Measurements from ENCODE around the gene UBAC1. TPM values are rescaled to one million over a fixed set of nuclear protein-coding genes. Genes with fewer than 3 reads are reported as not detected.

Gene UBAC1
- polyA plus RNA-seq, 1 donor from 2014 or later: 92.3 TPM

- no peaks in the 10 kb centered on the region for H3K9me3 ChIP-seq (ENCODE audit: low read length)
- TF ChIP-seq MXI1 (conservative IDR thresholded peaks at IDR 0.05; ENCODE audit: poor library complexity, severe bottlenecking) (no peak), EP300 (conservative IDR thresholded peaks at IDR 0.05; ENCODE audit: poor library complexity, severe bottlenecking) (no peak)
- no peak overlapping the region for H3K4me3 ChIP-seq (ENCODE audit: low read length)
- H2AFZ ChIP-seq (ENCODE audit: low read depth, low read length): no peak overlapping the region
- H3K27ac ChIP-seq (ENCODE audit: low read length): no peak overlapping the region
- no peaks in the 10 kb centered on the region for H4K20me1 ChIP-seq (ENCODE audit: insufficient read depth)
- H3K79me2 ChIP-seq (replicated peaks; ENCODE audit: insufficient read depth, low read length): no peaks in the 10 kb centered on the region
- no peaks in the 10 kb centered on the region for H3K36me3 ChIP-seq (ENCODE audit: insufficient read depth, low read length)
- H3K9ac ChIP-seq (ENCODE audit: low read length): no peak overlapping the region
- no peaks in the 10 kb centered on the region for H3K9me2 ChIP-seq (ENCODE audit: insufficient read depth, low read length)
- H3F3A ChIP-seq (ENCODE audit: insufficient read depth, low read length, poor library complexity, severe bottlenecking): no peaks in the 10 kb centered on the region
- no peaks in the 10 kb centered on the region for H3K27me3 ChIP-seq (ENCODE audit: insufficient read depth, low read depth, low read length)
- H3K4me2 ChIP-seq (ENCODE audit: low read length): no peak overlapping the region
Observed at GRCh38 chr9:135986605-135987004, 25.4 kb upstream of the UBAC1 start.

- Histone ChIP-seq H3K27me3 (ENCODE audit: insufficient read depth, low read depth, low read length) (no peaks in the 10 kb centered on the region), H3K9me3 (ENCODE audit: low read length) (no peaks in the 10 kb centered on the region), H3F3A (ENCODE audit: insufficient read depth, low read length, poor library complexity, severe bottlenecking) (no peaks in the 10 kb centered on the region), H3K4me2 (ENCODE audit: low read length) (no peak overlapping the region), H3K4me3 (ENCODE audit: low read length) (no peak overlapping the region), H3K9me2 (ENCODE audit: insufficient read depth, low read length) (no peaks in the 10 kb centered on the region), H3K79me2 (replicated peaks; ENCODE audit: insufficient read depth, low read length) (no peaks in the 10 kb centered on the region), H3K36me3 (ENCODE audit: insufficient read depth, low read length) (no peaks in the 10 kb centered on the region), H2AFZ (ENCODE audit: low read depth, low read length) (no peak overlapping the region), H3K27ac (ENCODE audit: low read length) (no peak overlapping the region), H3K9ac (ENCODE audit: low read length) (no peak overlapping the region), H4K20me1 (ENCODE audit: insufficient read depth) (no peaks in the 10 kb centered on the region)
- TF ChIP-seq SMC3 (conservative IDR thresholded peaks at IDR 0.05; ENCODE audit: poor library complexity) (no peak), MXI1 (conservative IDR thresholded peaks at IDR 0.05; ENCODE audit: poor library complexity, severe bottlenecking) (no peak), EZH2 (IDR thresholded peaks at IDR 0.05; ENCODE audit: borderline replicate concordance, insufficient read depth, low read length, poor library complexity, severe bottlenecking) (no peak), EP300 (conservative IDR thresholded peaks at IDR 0.05; ENCODE audit: poor library complexity, severe bottlenecking) (no peak), POLR2AphosphoS5 (IDR thresholded peaks at IDR 0.05) (no peak), TAF1 (IDR thresholded peaks at IDR 0.05; ENCODE audit: low read depth) (no peak), RAD21 (conservative IDR thresholded peaks at IDR 0.05) (no peak), REST (IDR thresholded peaks at IDR 0.05; ENCODE audit: borderline replicate concordance) (no peak)
- TF ChIP-seq, protein P1, sequence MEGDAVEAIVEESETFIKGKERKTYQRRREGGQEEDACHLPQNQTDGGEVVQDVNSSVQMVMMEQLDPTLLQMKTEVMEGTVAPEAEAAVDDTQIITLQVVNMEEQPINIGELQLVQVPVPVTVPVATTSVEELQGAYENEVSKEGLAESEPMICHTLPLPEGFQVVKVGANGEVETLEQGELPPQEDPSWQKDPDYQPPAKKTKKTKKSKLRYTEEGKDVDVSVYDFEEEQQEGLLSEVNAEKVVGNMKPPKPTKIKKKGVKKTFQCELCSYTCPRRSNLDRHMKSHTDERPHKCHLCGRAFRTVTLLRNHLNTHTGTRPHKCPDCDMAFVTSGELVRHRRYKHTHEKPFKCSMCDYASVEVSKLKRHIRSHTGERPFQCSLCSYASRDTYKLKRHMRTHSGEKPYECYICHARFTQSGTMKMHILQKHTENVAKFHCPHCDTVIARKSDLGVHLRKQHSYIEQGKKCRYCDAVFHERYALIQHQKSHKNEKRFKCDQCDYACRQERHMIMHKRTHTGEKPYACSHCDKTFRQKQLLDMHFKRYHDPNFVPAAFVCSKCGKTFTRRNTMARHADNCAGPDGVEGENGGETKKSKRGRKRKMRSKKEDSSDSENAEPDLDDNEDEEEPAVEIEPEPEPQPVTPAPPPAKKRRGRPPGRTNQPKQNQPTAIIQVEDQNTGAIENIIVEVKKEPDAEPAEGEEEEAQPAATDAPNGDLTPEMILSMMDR (IDR thresholded peaks at IDR 0.05; ENCODE audit: poor library complexity, severe bottlenecking): no peak
Observed at GRCh38 chr9:135985889-135986288, 24.7 kb upstream of the UBAC1 start.

GRCh38 chr9:135985459-135985774 lies 24.2 kb upstream of the UBAC1 start:
- Histone ChIP-seq H3K9me3 (ENCODE audit: low read length) (no peaks in the 10 kb centered on the region), H3K9ac (ENCODE audit: low read length) (no peak overlapping the region), H3K36me3 (ENCODE audit: insufficient read depth, low read length) (no peaks in the 10 kb centered on the region), H2AFZ (ENCODE audit: low read depth, low read length) (no peak overlapping the region), H3K27ac (ENCODE audit: low read length) (no peak overlapping the region), H4K20me1 (ENCODE audit: insufficient read depth) (no peaks in the 10 kb centered on the region), H3K9me2 (ENCODE audit: insufficient read depth, low read length) (no peaks in the 10 kb centered on the region), H3K79me2 (replicated peaks; ENCODE audit: insufficient read depth, low read length) (no peaks in the 10 kb centered on the region), H3K4me2 (ENCODE audit: low read length) (no peak overlapping the region), H3K27me3 (ENCODE audit: insufficient read depth, low read depth, low read length) (no peaks in the 10 kb centered on the region), H3F3A (ENCODE audit: insufficient read depth, low read length, poor library complexity, severe bottlenecking) (no peaks in the 10 kb centered on the region), H3K4me3 (ENCODE audit: low read length) (no peak overlapping the region)
- TF ChIP-seq, protein P1 (IDR thresholded peaks at IDR 0.05; ENCODE audit: poor library complexity, severe bottlenecking): no peak
- no peak for TF ChIP-seq RAD21 (conservative IDR thresholded peaks at IDR 0.05)
- no peak for TF ChIP-seq POLR2AphosphoS5 (IDR thresholded peaks at IDR 0.05)
- no peak for TF ChIP-seq TAF1 (IDR thresholded peaks at IDR 0.05; ENCODE audit: low read depth)
- no peak for TF ChIP-seq MXI1 (conservative IDR thresholded peaks at IDR 0.05; ENCODE audit: poor library complexity, severe bottlenecking)
- TF ChIP-seq REST (IDR thresholded peaks at IDR 0.05; ENCODE audit: borderline replicate concordance): no peak
- no peak for TF ChIP-seq EZH2 (IDR thresholded peaks at IDR 0.05; ENCODE audit: borderline replicate concordance, insufficient read depth, low read length, poor library complexity, severe bottlenecking)
- no peak for TF ChIP-seq SMC3 (conservative IDR thresholded peaks at IDR 0.05; ENCODE audit: poor library complexity)
- no peak for TF ChIP-seq EP300 (conservative IDR thresholded peaks at IDR 0.05; ENCODE audit: poor library complexity, severe bottlenecking)
